Fibroblast of skin of left quadriceps (primary cell): ENCODE measurements around the gene SLC38A10.

Source experiments
- DNase-seq, 2 experiments: peaks; one replicate each; pipeline ENCODE4 v3.0.0-alpha.2; 2013; ENCODE audit warnings: low read depth in 2 of 2

SLC38A10 gene

GRCh38 chr17:81295031-81295675 is at the start of gene SLC38A10:
Gene SLC38A10 (minus strand): TSS chr17:81295307. CDS start chr17:81294921, 386 bp downstream.
- DNase-seq, result peak; percentile 60 to 62

- no peak for DNase-seq
Observed at GRCh38 chr17:81342269-81343070, 47.4 kb upstream of the SLC38A10 start.

- DNase-seq, result no peak
Observed at GRCh38 chr17:81341516-81342268, 46.6 kb upstream of the SLC38A10 start.

- no peak for DNase-seq
Observed at GRCh38 chr17:81340607-81341515, 45.8 kb upstream of the SLC38A10 start.

- no peak for DNase-seq
Observed at GRCh38 chr17:81339534-81340296, 44.6 kb upstream of the SLC38A10 start.

- DNase-seq, result no peak
Observed at GRCh38 chr17:81339191-81339533, 44.1 kb upstream of the SLC38A10 start.

GRCh38 chr17:81338274-81339190 is 43.4 kb upstream of the SLC38A10 start:
- no peak for DNase-seq

GRCh38 chr17:81337476-81337879 is 42.4 kb upstream of the SLC38A10 start:
- no peak for DNase-seq

GRCh38 chr17:81336930-81337325 is 41.8 kb upstream of the SLC38A10 start:
- DNase-seq, result no peak

GRCh38 chr17:81336296-81336929 is 41.3 kb upstream of the SLC38A10 start:
- no peak for DNase-seq

- no peak for DNase-seq
Observed at GRCh38 chr17:81335773-81336157, 40.7 kb upstream of the SLC38A10 start.

- DNase-seq, result no peak
Observed at GRCh38 chr17:81334987-81335772, 40.1 kb upstream of the SLC38A10 start.

GRCh38 chr17:81334391-81334901 is 39.3 kb upstream of the SLC38A10 start:
- DNase-seq, result no peak

GRCh38 chr17:81333616-81334368 is 38.7 kb upstream of the SLC38A10 start:
- DNase-seq, result no peak

- no peak for DNase-seq
Observed at GRCh38 chr17:81332914-81333528, 37.9 kb upstream of the SLC38A10 start.

- no peak for DNase-seq
Observed at GRCh38 chr17:81332118-81332834, 37.2 kb upstream of the SLC38A10 start.
